Endothelial cell of umbilical vein (primary cell): Measurements from ENCODE around the gene LRWD1.
"Not testable (repeated sequence)": the region's sequence is repeated elsewhere in the genome, so short reads cannot be mapped to it uniquely, and the experiment has no call there.

Experiments used
- CTCF ChIP-seq, 2 donors: IDR thresholded peaks; 1 replicate in 1 of 2; 2 replicates in 1 of 2; pipeline ENCODE4 v1.5.1; 2011; ENCODE audit warnings: low read length in 2 of 2, mild to moderate bottlenecking in 2 of 2, moderate library complexity in 2 of 2, control low read depth in 1 of 2, inconsistent platforms in 1 of 2, low read depth in 1 of 2; ENCODE audit not compliant: insufficient read depth in 1 of 2; ENCODE audit errors: extremely low read depth in 1 of 2
- EZH2 ChIP-seq: IDR thresholded peaks from 2 replicates; pipeline ENCODE4 v1.6.1; 2012; ENCODE audit warnings: borderline replicate concordance, low read depth, mild to moderate bottlenecking, moderate library complexity, low read length, inconsistent platforms; ENCODE audit not compliant: severe bottlenecking
- FOS ChIP-seq: IDR thresholded peaks from 2 replicates; pipeline ENCODE4 v1.6.1; 2011; ENCODE audit warnings: mild to moderate bottlenecking, low read length, moderate library complexity, borderline replicate concordance; ENCODE audit not compliant: insufficient read depth
- GATA2 ChIP-seq: IDR thresholded peaks from 2 replicates; pipeline ENCODE4 v1.7.0; 2011; ENCODE audit warnings: low read depth, mild to moderate bottlenecking, moderate library complexity, mixed read lengths, low read length; ENCODE audit not compliant: insufficient read length, insufficient read depth
- JUN ChIP-seq: IDR thresholded peaks from 2 replicates; pipeline ENCODE4 v1.6.1; 2011; ENCODE audit warnings: borderline replicate concordance, low read depth; ENCODE audit not compliant: insufficient read length, insufficient read depth
- MAX ChIP-seq: IDR thresholded peaks from 2 replicates; pipeline ENCODE4 v1.6.1; 2011; ENCODE audit not compliant: insufficient read depth, insufficient read length
- MYC ChIP-seq: IDR thresholded peaks from one replicate; pipeline ENCODE4 v1.6.1; 2011; ENCODE audit warnings: mild to moderate bottlenecking, low read depth, low read length
- POLR2A ChIP-seq: IDR thresholded peaks from 2 replicates; pipeline ENCODE4 v1.6.1; 2012; ENCODE audit warnings: low read depth, mild to moderate bottlenecking, control low read depth, low read length
- POLR2AphosphoS5 ChIP-seq: IDR thresholded peaks from 2 replicates; pipeline ENCODE4 v1.6.1; 2012; ENCODE audit warnings: low read depth, mild to moderate bottlenecking, control low read depth, low read length, moderate library complexity; ENCODE audit not compliant: insufficient read depth

- TF ChIP-seq CTCF (IDR thresholded peaks at IDR 0.05; ENCODE audit: extremely low read depth in 1 of 2, insufficient read depth in 1 of 2, low read depth in 1 of 2, low read length in 2 of 2); POLR2A; POLR2AphosphoS5; EZH2; GATA2; MAX; MYC; FOS; JUN: not testable (repeated sequence)
Observed at GRCh38 chr7:102515889-102516288, 51.1 kb downstream of the LRWD1 start.
